CD4-positive, alpha-beta T cell treated with Interleukin-4 for 4 hours (primary cell): Measurements from ENCODE around the gene DNMBP.
"Not testable (repeated sequence)": the region's sequence is repeated elsewhere in the genome, so short reads cannot be mapped to it uniquely, and the experiment has no call there.

Experiments
- DNase-seq: peaks from one replicate; pipeline ENCODE4 v3.0.0-alpha.2; 2020

DNMBP gene

GRCh38 chr10:99912041-99912440 is 97.7 kb downstream of the DNMBP start:
- no peak for DNase-seq

GRCh38 chr10:99908512-99908911 is 101.2 kb downstream of the DNMBP start:
- DNase-seq = no peak

GRCh38 chr10:99906470-99906869 is 103.3 kb downstream of the DNMBP start:
- DNase-seq = no peak

- no peak for DNase-seq
Observed at GRCh38 chr10:99905971-99906370, 103.8 kb downstream of the DNMBP start.

- no peak for DNase-seq
Observed at GRCh38 chr10:99895867-99896266, 113.9 kb downstream of the DNMBP start.

GRCh38 chr10:99895066-99895465 is 114.7 kb downstream of the DNMBP start:
- not testable (repeated sequence) for DNase-seq

GRCh38 chr10:99894613-99895012 is 115.1 kb downstream of the DNMBP start:
- DNase-seq = no peak

- DNase-seq = no peak
Observed at GRCh38 chr10:99888622-99889021, 121.1 kb downstream of the DNMBP start.

- no peak for DNase-seq
Observed at GRCh38 chr10:99883523-99883922, 126.2 kb downstream of the DNMBP start.

- no peak for DNase-seq
Observed at GRCh38 chr10:99881371-99881770, 128.4 kb downstream of the DNMBP start.

GRCh38 chr10:99880080-99880835 is 129.5 kb downstream of the DNMBP start:
- no peak for DNase-seq

- no peak for DNase-seq
Observed at GRCh38 chr10:99875473-99875872, 134.3 kb downstream of the DNMBP start.

- DNase-seq = no peak
Observed at GRCh38 chr10:99874341-99875085, 135.2 kb downstream of the DNMBP start.

GRCh38 chr10:99873846-99874245 is 135.9 kb downstream of the DNMBP start:
- no peak for DNase-seq

GRCh38 chr10:99872367-99873162 is 137.2 kb downstream of the DNMBP start:
- DNase-seq = no peak

GRCh38 chr10:99870123-99870730 is 139.5 kb downstream of the DNMBP start:
- DNase-seq = peak; percentile 57

- no peak for DNase-seq
Observed at GRCh38 chr10:99869581-99870122, 140.1 kb downstream of the DNMBP start.

- DNase-seq = not testable (repeated sequence)
Observed at GRCh38 chr10:99867250-99867649, 142.5 kb downstream of the DNMBP start.

- DNase-seq = not testable (repeated sequence)
Observed at GRCh38 chr10:99863535-99864240, 146.1 kb downstream of the DNMBP start.

GRCh38 chr10:99860466-99860865 is 149.3 kb downstream of the DNMBP start:
- no peak for DNase-seq

- DNase-seq = no peak
Observed at GRCh38 chr10:99859585-99859984, 150.2 kb downstream of the DNMBP start.

GRCh38 chr10:99858849-99859248 is 150.9 kb downstream of the DNMBP start:
- no peak for DNase-seq
